Endothelial cell of umbilical vein (primary cell): Measurements from ENCODE around the gene RNF175. TPM values are rescaled to one million over a fixed set of nuclear protein-coding genes. Genes with fewer than 3 reads are reported as not detected.

Source experiments
- BruUV-seq: library from RNA; stranded (reverse); fragments of 400-500 nt; replicated peaks from 2 replicates; lab custom pipeline; 2021; lab: Mats Ljungman, UMichigan
- CTCF ChIA-PET: fragments of 300-600, 350-600 bp; sonication (Branson Sonifier 250); formaldehyde crosslinking; loops from one replicate; lab custom pipeline; 2021; ENCODE audit warnings: antibody characterized with exemption, inconsistent platforms; lab: Charles Lee
- POLR2A ChIA-PET: fragments of 300-600, 350-600 bp; sonication (Branson Sonifier 250); formaldehyde crosslinking; loops from one replicate; lab custom pipeline; 2021; ENCODE audit warnings: antibody characterized with exemption, inconsistent platforms; lab: Charles Lee
- DNase-seq: peaks from one replicate; pipeline ENCODE4 v3.0.0-alpha.2; 2011; ENCODE audit warnings: low read depth, low spot score
- FAIRE-seq: peaks from 2 replicates; lab custom pipeline; 2011; peaks lifted over from hg19 to GRCh38; lab: Jason Lieb, UNC
- H2AFZ ChIP-seq: 2 replicates; pipeline ENCODE4 v1.6.0; 2012; ENCODE audit warnings: low read depth, low read length, control low read depth, inconsistent platforms
- H3K27ac ChIP-seq: 2 replicates; pipeline ENCODE4 v1.5.1; 2011; ENCODE audit warnings: low read depth, mild to moderate bottlenecking, control low read depth, low read length, moderate library complexity; ENCODE audit not compliant: insufficient read depth
- H3K27me3 ChIP-seq, 2 experiments: 2 replicates each; pipeline versions ENCODE4 v1.6.0 to v1.6.1; 2011; ENCODE audit warnings: low read length in 2 of 2, mixed read lengths in 1 of 2; ENCODE audit not compliant: control insufficient read depth in 2 of 2, insufficient read depth in 2 of 2
- H3K36me3 ChIP-seq, 2 experiments: 2 replicates in 1 of 2; 3 replicates in 1 of 2; pipeline ENCODE4 v1.5.1; 2011; ENCODE audit warnings: low read length in 2 of 2, mild to moderate bottlenecking in 1 of 2, moderate library complexity in 1 of 2; ENCODE audit not compliant: control insufficient read depth in 2 of 2, insufficient read depth in 2 of 2; ENCODE audit errors: extremely low read depth in 1 of 2
- H3K4me1 ChIP-seq: 3 replicates; pipeline ENCODE4 v1.5.1; 2011; ENCODE audit warnings: mild to moderate bottlenecking, low read length; ENCODE audit not compliant: control insufficient read depth, insufficient read depth; ENCODE audit errors: extremely low read depth
- H3K4me2 ChIP-seq: 2 replicates; pipeline ENCODE4 v1.6.1; 2011; ENCODE audit warnings: low read length, control low read depth, mixed read lengths; ENCODE audit not compliant: insufficient read depth
- H3K4me3 ChIP-seq, 3 experiments: fragments of 200-600 bp in 1 of 3; sonication (generic), shearing (Covaris generic) in 1 of 3; replicated peaks in 1 of 3; 2 replicates each; pipeline ENCODE4 v1.5.1; 2011 to 2016; ENCODE audit warnings: control low read depth in 3 of 3, low read length in 3 of 3, mild to moderate bottlenecking in 2 of 3, inconsistent platforms in 1 of 3, low read depth in 1 of 3, moderate library complexity in 1 of 3; ENCODE audit not compliant: insufficient read depth in 1 of 3
- H3K79me2 ChIP-seq: 2 replicates; pipeline ENCODE4 v1.6.0; 2012; ENCODE audit warnings: low read length, inconsistent platforms; ENCODE audit not compliant: control insufficient read depth, insufficient read depth
- H3K9ac ChIP-seq: replicated peaks from 2 replicates; pipeline ENCODE3; 2011; ENCODE audit warnings: low read length, control low read depth; ENCODE audit not compliant: insufficient read depth; ENCODE audit errors: extremely low read depth
- H3K9me1 ChIP-seq: replicated peaks from 3 replicates; pipeline ENCODE4 v1.6.0; 2011; ENCODE audit warnings: mild to moderate bottlenecking, low read length; ENCODE audit not compliant: control insufficient read depth, insufficient read depth; ENCODE audit errors: extremely low read depth
- H3K9me3 ChIP-seq: replicated peaks from 2 replicates; pipeline ENCODE4 v1.5.1; 2012; ENCODE audit warnings: low read length, inconsistent platforms; ENCODE audit not compliant: control insufficient read depth, insufficient read depth
- H4K20me1 ChIP-seq: replicated peaks from 2 replicates; pipeline ENCODE3; 2011; ENCODE audit warnings: mild to moderate bottlenecking, low read length; ENCODE audit not compliant: control insufficient read depth, insufficient read depth; ENCODE audit errors: extremely low read depth
- CTCF ChIP-seq, 2 donors: IDR thresholded peaks; 1 replicate in 1 of 2; 2 replicates in 1 of 2; pipeline ENCODE4 v1.5.1; 2011; ENCODE audit warnings: low read length in 2 of 2, mild to moderate bottlenecking in 2 of 2, moderate library complexity in 2 of 2, control low read depth in 1 of 2, inconsistent platforms in 1 of 2, low read depth in 1 of 2; ENCODE audit not compliant: insufficient read depth in 1 of 2; ENCODE audit errors: extremely low read depth in 1 of 2
- EZH2 ChIP-seq: IDR thresholded peaks from 2 replicates; pipeline ENCODE4 v1.6.1; 2012; ENCODE audit warnings: borderline replicate concordance, low read depth, mild to moderate bottlenecking, moderate library complexity, low read length, inconsistent platforms; ENCODE audit not compliant: severe bottlenecking
- FOS ChIP-seq: IDR thresholded peaks from 2 replicates; pipeline ENCODE4 v1.6.1; 2011; ENCODE audit warnings: mild to moderate bottlenecking, low read length, moderate library complexity, borderline replicate concordance; ENCODE audit not compliant: insufficient read depth
- GATA2 ChIP-seq: IDR thresholded peaks from 2 replicates; pipeline ENCODE4 v1.7.0; 2011; ENCODE audit warnings: low read depth, mild to moderate bottlenecking, moderate library complexity, mixed read lengths, low read length; ENCODE audit not compliant: insufficient read length, insufficient read depth
- JUN ChIP-seq: IDR thresholded peaks from 2 replicates; pipeline ENCODE4 v1.6.1; 2011; ENCODE audit warnings: borderline replicate concordance, low read depth; ENCODE audit not compliant: insufficient read length, insufficient read depth
- MYC ChIP-seq: IDR thresholded peaks from one replicate; pipeline ENCODE4 v1.6.1; 2011; ENCODE audit warnings: mild to moderate bottlenecking, low read depth, low read length
- POLR2A ChIP-seq: IDR thresholded peaks from 2 replicates; pipeline ENCODE4 v1.6.1; 2012; ENCODE audit warnings: low read depth, mild to moderate bottlenecking, control low read depth, low read length
- POLR2AphosphoS5 ChIP-seq: IDR thresholded peaks from 2 replicates; pipeline ENCODE4 v1.6.1; 2012; ENCODE audit warnings: low read depth, mild to moderate bottlenecking, control low read depth, low read length, moderate library complexity; ENCODE audit not compliant: insufficient read depth
- dilution Hi-C: fragments of 300-500 bp; cut with MboI; formaldehyde crosslinking; loops from one replicate; pipeline ENCODE4 v1.15.0; 2019; ENCODE audit warnings: low sequenced_read_pairs; ENCODE audit not compliant: extremely low pct_ligation_motif_present
- intact Hi-C: fragments of 100-400 bp; cut with micrococcal nuclease; formaldehyde crosslinking; loops from one replicate; pipeline ENCODE4 v1.10.0; 2022
- polyA plus RNA-seq, 4 experiments: library from polyadenylated mRNA; depleted of rRNA in 3 of 4; stranded (reverse) in 3 of 4; unstranded in 1 of 4; fragments of >200 nt; gene quantifications; 2 replicates each; pipeline versions ENCODE4 v1.2.1 to v1.2.3, GENCODE V29; 2011 to 2012; ENCODE audit warnings: missing spikeins in 1 of 4
- total RNA-seq: library from RNA; stranded (reverse); gene quantifications from 2 replicates; pipeline ENCODE4 v1.2.3, GENCODE V29; 2021
- TF ChIP-seq, protein P1 (sequence below): IDR thresholded peaks from 2 replicates; pipeline ENCODE4 v1.6.1; 2011; ENCODE audit not compliant: insufficient read depth, insufficient read length

RNF175 gene
- total and polyA plus RNA-seq, 2 donors (not counting 3 experiments of a cell fraction or from before 2014, with no cell fraction given), result not detected

- Histone ChIP-seq H3K79me2 (no peaks in the 10 kb centered on the region), H3K27me3 (peaks cover 23 to 28% of the 10 kb centered on the region in 2 experiments), H3K27ac (no peak overlapping the region), H2AFZ (no peak overlapping the region), H3K36me3 (no peaks in the 10 kb centered on the region), H3K4me3 (no peak overlapping the region), H3K9me1 (no peaks in the 10 kb centered on the region), H3K9me3 (no peaks in the 10 kb centered on the region), H3K4me2 (no peak overlapping the region), H3K9ac (no peak overlapping the region), H3K4me1 (no peaks in the 10 kb centered on the region), H4K20me1 (no peaks in the 10 kb centered on the region)
- ChIA-PET POLR2A (no interaction called here), CTCF (interaction anchor here (1.8 kb wide), 1 partner anchor 14 kb away, joined by 7 read pairs; no protein-coding TSS in a partner anchor)
- peak; percentile 28 for FAIRE-seq
- BruUV-seq, result no TSS peak
- DNase-seq, result no peak
- TF ChIP-seq POLR2A (no peak), JUN (no peak), CTCF (IDR thresholded peaks at IDR 0.05; ENCODE audit: extremely low read depth in 1 of 2, insufficient read depth in 1 of 2, low read depth in 1 of 2, low read length in 2 of 2) (peak in 1 of 2 donors; percentile 11)
- intact Hi-C loops, result no loop called here
- dilution Hi-C loops, result no loop called here
Measured at GRCh38 chr4:153763404-153763803, 3.6 kb upstream of the RNF175 start.

DNA sequence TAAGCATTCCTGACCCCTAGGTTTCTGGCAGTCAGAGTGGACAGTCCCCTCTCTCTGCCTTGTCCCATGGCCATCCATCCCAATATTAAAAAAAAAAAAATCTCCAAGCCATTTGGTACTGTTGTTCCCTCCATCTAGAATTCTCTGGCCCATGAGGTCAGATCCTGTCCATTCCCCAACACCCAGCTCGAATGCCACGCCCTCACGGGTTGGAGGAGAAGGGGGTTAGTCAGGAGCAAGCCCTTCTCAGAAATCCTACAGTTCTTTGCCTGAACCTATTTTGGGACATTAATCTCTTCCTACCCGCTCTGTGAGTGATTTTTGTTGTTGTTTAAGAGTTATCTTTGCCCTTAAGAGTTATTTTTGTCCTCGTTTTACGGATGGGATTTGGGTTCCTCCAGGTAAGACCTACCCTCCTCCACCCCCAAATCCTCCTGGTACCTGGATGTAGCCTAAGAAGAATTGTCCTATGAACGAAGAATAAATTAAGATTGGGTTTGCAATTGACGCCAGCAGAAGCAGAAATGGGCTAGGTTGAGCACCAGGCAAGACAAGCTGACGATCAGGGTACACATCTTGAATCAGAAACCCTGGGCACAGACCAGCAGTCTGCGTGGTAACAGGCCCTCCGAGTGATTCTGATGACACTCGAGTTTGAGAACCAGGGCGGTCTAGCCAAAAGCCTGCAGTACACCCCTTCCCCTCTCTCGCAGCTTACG lies 977 bp downstream of the RNF175 start:
- H3K4me2 ChIP-seq, result no peak overlapping the region
- CTCF ChIA-PET, result interaction anchor here (0.9 kb wide), 1 partner anchor 9 kb away, joined by 5 read pairs; no protein-coding TSS in a partner anchor
- no peak overlapping the region for H3K4me3 ChIP-seq
- H4K20me1 ChIP-seq, result no peaks in the 10 kb centered on the region
- no peak overlapping the region for H3K27ac ChIP-seq
- dilution Hi-C loops, result no loop called here
- H3K27me3 ChIP-seq, result peaks cover 31% of the 10 kb centered on the region in 2 experiments
- POLR2A ChIA-PET, result no interaction called here
- no peaks in the 10 kb centered on the region for H3K79me2 ChIP-seq
- H3K9me3 ChIP-seq, result no peaks in the 10 kb centered on the region
- H3K9ac ChIP-seq, result no peak overlapping the region
- no TSS peak for BruUV-seq
- TF ChIP-seq CTCF (IDR thresholded peaks at IDR 0.05; ENCODE audit: extremely low read depth in 1 of 2, insufficient read depth in 1 of 2, low read depth in 1 of 2, low read length in 2 of 2) (no peak), EZH2 (no peak), POLR2A (no peak), MYC (no peak), GATA2 (no peak), FOS (no peak), JUN (no peak), POLR2AphosphoS5 (no peak)
- TF ChIP-seq, protein P1, sequence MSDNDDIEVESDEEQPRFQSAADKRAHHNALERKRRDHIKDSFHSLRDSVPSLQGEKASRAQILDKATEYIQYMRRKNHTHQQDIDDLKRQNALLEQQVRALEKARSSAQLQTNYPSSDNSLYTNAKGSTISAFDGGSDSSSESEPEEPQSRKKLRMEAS, result no peak
- FAIRE-seq (no peak), DNase-seq (no peak)
- H3K4me1 ChIP-seq, result no peaks in the 10 kb centered on the region
- H3K9me1 ChIP-seq, result no peaks in the 10 kb centered on the region
- intact Hi-C loops, result no loop called here
- H3K36me3 ChIP-seq, result no peaks in the 10 kb centered on the region
- H2AFZ ChIP-seq, result peak overlapping the region; percentile 13
